Caki2 (cell line): ENCODE measurements around the gene PPARG. TPM values are rescaled to one million over a fixed set of nuclear protein-coding genes. Genes with fewer than 3 reads are reported as not detected.
"Not testable (repeated sequence)": the region's sequence is repeated elsewhere in the genome, so short reads cannot be mapped to it uniquely, and the experiment has no call there.

ENCODE experiments used
- DNase-seq: peaks from one replicate; pipeline ENCODE4 v3.0.0-alpha.2; 2015; ENCODE audit warnings: low read depth
- in situ Hi-C: cut with HindIII; loops from 2 replicates; pipeline ENCODE4 v1.10.0; 2016; ENCODE audit warnings: low sequenced_read_pairs, low pct_unique_long_range_greater_than_20kb, mixed read lengths
- total RNA-seq: library from RNA; depleted of rRNA; stranded (reverse); fragments of >200 nt; shearing (Covaris generic); gene quantifications from 2 replicates; pipeline ENCODE4 v1.2.3, GENCODE V29; 2014; ENCODE audit warnings: low replicate concordance; rRNA removed

PPARG gene
- total RNA-seq, 1 experiment from 2014 or later, result 63.8 TPM

GRCh38 chr3:12476238-12476897 lies 187.5 kb downstream of the PPARG start:
- no peak for DNase-seq
- in situ Hi-C loops, result no loop called here

GRCh38 chr3:12477256-12477655 lies 188.4 kb downstream of the PPARG start:
- no peak for DNase-seq
- in situ Hi-C loops, result no loop called here

GRCh38 chr3:12478326-12478725 lies 189.5 kb downstream of the PPARG start:
- in situ Hi-C loops, result no loop called here
- no peak for DNase-seq

- in situ Hi-C loops, DNase-seq: not testable (repeated sequence)
Measured at GRCh38 chr3:12479198-12479597, 190.3 kb downstream of the PPARG start.

- DNase-seq, result peak; percentile 35
- in situ Hi-C loops, result no loop called here
Measured at GRCh38 chr3:12479919-12480427, 191.1 kb downstream of the PPARG start.

GRCh38 chr3:12483410-12483809 lies 194.5 kb downstream of the PPARG start:
- DNase-seq, result peak; percentile 23
- in situ Hi-C loops, result no loop called here

GRCh38 chr3:12483872-12484197 lies 195.0 kb downstream of the PPARG start:
- in situ Hi-C loops, result no loop called here
- no peak for DNase-seq

Other genes with a start within 250 kb of the PPARG start
- 9.8 and 10.5 TPM in 2 replicates for gene TIMP4, start 130.2 kb upstream of the PPARG start, total RNA-seq
- gene TSEN2, start 195.4 kb downstream of the PPARG start, total RNA-seq, result 19.0 and 25.4 TPM in 2 replicates